Astrocyte (in vitro differentiated cells and primary cell): ENCODE measurements around the gene WIZ. TPM values are rescaled to one million over a fixed set of nuclear protein-coding genes. Genes with fewer than 3 reads are reported as not detected.
A peak's percentile ranks its signal among the peaks of the same experiment; 100 is the strongest.

ENCODE experiments used
- DNase-seq: peaks from one replicate; pipeline ENCODE4 v3.0.0-alpha.2; 2010; ENCODE audit warnings: low read depth
- FAIRE-seq: peaks from 2 replicates; lab custom pipeline; 2011; peaks lifted over from hg19 to GRCh38; lab: Jason Lieb, UNC
- H2AFZ ChIP-seq: 2 replicates; pipeline ENCODE4 v1.6.0; 2012; ENCODE audit warnings: low read depth, low read length, inconsistent platforms
- H3K27ac ChIP-seq: 2 replicates; pipeline ENCODE4 v1.5.1; 2011; ENCODE audit warnings: low read depth, low read length, inconsistent platforms
- H3K27me3 ChIP-seq: 2 replicates; pipeline ENCODE4 v1.6.0; 2011; ENCODE audit warnings: low read length, inconsistent platforms; ENCODE audit not compliant: insufficient read depth
- H3K36me3 ChIP-seq: 2 replicates; pipeline ENCODE4 v1.5.1; 2011; ENCODE audit warnings: low read length, inconsistent platforms; ENCODE audit not compliant: insufficient read depth
- H3K4me1 ChIP-seq: 2 replicates; pipeline ENCODE4 v1.5.1; 2011; ENCODE audit warnings: low read length, inconsistent platforms; ENCODE audit not compliant: insufficient read depth
- H3K4me2 ChIP-seq: 2 replicates; pipeline ENCODE4 v1.6.0; 2012; ENCODE audit warnings: low read length, inconsistent platforms
- H3K4me3 ChIP-seq: 2 replicates; pipeline ENCODE4 v1.5.1; 2011; ENCODE audit warnings: low read depth, mild to moderate bottlenecking, low read length, inconsistent platforms; ENCODE audit not compliant: insufficient read depth
- H3K79me2 ChIP-seq: 2 replicates; pipeline ENCODE4 v1.6.0; 2012; ENCODE audit warnings: mild to moderate bottlenecking, low read length, inconsistent platforms; ENCODE audit not compliant: insufficient read depth
- H3K9ac ChIP-seq: 2 replicates; pipeline ENCODE4 v1.6.0; 2012; ENCODE audit warnings: mild to moderate bottlenecking, low read length, inconsistent platforms
- H3K9me3 ChIP-seq: 2 replicates; pipeline ENCODE4 v1.5.1; 2012; ENCODE audit warnings: low read depth, mild to moderate bottlenecking, low read length, inconsistent platforms; ENCODE audit not compliant: insufficient read depth
- H4K20me1 ChIP-seq: 2 replicates; pipeline ENCODE4 v1.6.0; 2012; ENCODE audit warnings: low read length, inconsistent platforms; ENCODE audit not compliant: insufficient read depth
- H3K27ac Mint-ChIP-seq: one replicate; pipeline ENCODE4 v1.8.0; 2021; ENCODE audit warnings: mild to moderate bottlenecking, mixed read lengths; ENCODE audit not compliant: unreplicated experiment
- H3K27me3 Mint-ChIP-seq: one replicate; pipeline ENCODE4 v1.8.0; 2021; ENCODE audit warnings: low read depth, mixed read lengths; ENCODE audit not compliant: unreplicated experiment
- H3K36me3 Mint-ChIP-seq: one replicate; pipeline ENCODE4 v1.8.0; 2021; ENCODE audit warnings: low read depth, mixed read lengths; ENCODE audit not compliant: unreplicated experiment
- H3K4me1 Mint-ChIP-seq: one replicate; pipeline ENCODE4 v1.8.0; 2021; ENCODE audit warnings: low read depth, mixed read lengths; ENCODE audit not compliant: unreplicated experiment
- H3K4me3 Mint-ChIP-seq: one replicate; pipeline ENCODE4 v1.8.0; 2021; ENCODE audit warnings: mild to moderate bottlenecking, moderate library complexity, mixed read lengths; ENCODE audit not compliant: unreplicated experiment
- H3K9me3 Mint-ChIP-seq: one replicate; pipeline ENCODE4 v1.8.0; 2021; ENCODE audit warnings: mild to moderate bottlenecking, mixed read lengths; ENCODE audit not compliant: unreplicated experiment
- EZH2 ChIP-seq: IDR thresholded peaks from 2 replicates; pipeline ENCODE4 v1.6.1; 2012; ENCODE audit warnings: mild to moderate bottlenecking, low read length, inconsistent platforms; ENCODE audit not compliant: insufficient read depth
- total RNA-seq: library from RNA; stranded (reverse); gene quantifications from 2 replicates; pipeline ENCODE4 v1.2.1, GENCODE V29; 2021
- TF ChIP-seq, protein P1 (sequence below): IDR thresholded peaks from 2 replicates; pipeline ENCODE4 v1.5.1; 2011; ENCODE audit warnings: low read depth, mild to moderate bottlenecking, inconsistent platforms, low read length, moderate library complexity; ENCODE audit not compliant: insufficient read depth

WIZ gene
- total RNA-seq, 1 donor from 2014 or later = 43.8 TPM

- peaks cover 39% of the 10 kb centered on the region for H3K79me2 ChIP-seq
- Mint-ChIP-seq H3K36me3 (no peaks in the 10 kb centered on the region), H3K4me1 (peaks cover 21% of the 10 kb centered on the region), H3K9me3 (no peaks in the 10 kb centered on the region), H3K27ac (no peak overlapping the region), H3K27me3 (no peaks in the 10 kb centered on the region), H3K4me3 (peak overlapping the region; percentile 29)
- H3K27ac ChIP-seq = no peak overlapping the region
- FAIRE-seq (no peak), DNase-seq (no peak)
- no peak overlapping the region for H3K9ac ChIP-seq
- H4K20me1 ChIP-seq = peaks cover 28% of the 10 kb centered on the region
- no peak for TF ChIP-seq EZH2
- TF ChIP-seq, protein P1, sequence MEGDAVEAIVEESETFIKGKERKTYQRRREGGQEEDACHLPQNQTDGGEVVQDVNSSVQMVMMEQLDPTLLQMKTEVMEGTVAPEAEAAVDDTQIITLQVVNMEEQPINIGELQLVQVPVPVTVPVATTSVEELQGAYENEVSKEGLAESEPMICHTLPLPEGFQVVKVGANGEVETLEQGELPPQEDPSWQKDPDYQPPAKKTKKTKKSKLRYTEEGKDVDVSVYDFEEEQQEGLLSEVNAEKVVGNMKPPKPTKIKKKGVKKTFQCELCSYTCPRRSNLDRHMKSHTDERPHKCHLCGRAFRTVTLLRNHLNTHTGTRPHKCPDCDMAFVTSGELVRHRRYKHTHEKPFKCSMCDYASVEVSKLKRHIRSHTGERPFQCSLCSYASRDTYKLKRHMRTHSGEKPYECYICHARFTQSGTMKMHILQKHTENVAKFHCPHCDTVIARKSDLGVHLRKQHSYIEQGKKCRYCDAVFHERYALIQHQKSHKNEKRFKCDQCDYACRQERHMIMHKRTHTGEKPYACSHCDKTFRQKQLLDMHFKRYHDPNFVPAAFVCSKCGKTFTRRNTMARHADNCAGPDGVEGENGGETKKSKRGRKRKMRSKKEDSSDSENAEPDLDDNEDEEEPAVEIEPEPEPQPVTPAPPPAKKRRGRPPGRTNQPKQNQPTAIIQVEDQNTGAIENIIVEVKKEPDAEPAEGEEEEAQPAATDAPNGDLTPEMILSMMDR = no peak
- H3K4me1 ChIP-seq = peaks cover 18% of the 10 kb centered on the region
- no peak overlapping the region for H2AFZ ChIP-seq
- no peak overlapping the region for H3K4me2 ChIP-seq
- no peaks in the 10 kb centered on the region for H3K27me3 ChIP-seq
- no peak overlapping the region for H3K4me3 ChIP-seq
- no peaks in the 10 kb centered on the region for H3K9me3 ChIP-seq
- H3K36me3 ChIP-seq = peaks cover 3% of the 10 kb centered on the region
Observed at GRCh38 chr19:15381429-15381828, 68.3 kb downstream of the WIZ start.

DNA sequence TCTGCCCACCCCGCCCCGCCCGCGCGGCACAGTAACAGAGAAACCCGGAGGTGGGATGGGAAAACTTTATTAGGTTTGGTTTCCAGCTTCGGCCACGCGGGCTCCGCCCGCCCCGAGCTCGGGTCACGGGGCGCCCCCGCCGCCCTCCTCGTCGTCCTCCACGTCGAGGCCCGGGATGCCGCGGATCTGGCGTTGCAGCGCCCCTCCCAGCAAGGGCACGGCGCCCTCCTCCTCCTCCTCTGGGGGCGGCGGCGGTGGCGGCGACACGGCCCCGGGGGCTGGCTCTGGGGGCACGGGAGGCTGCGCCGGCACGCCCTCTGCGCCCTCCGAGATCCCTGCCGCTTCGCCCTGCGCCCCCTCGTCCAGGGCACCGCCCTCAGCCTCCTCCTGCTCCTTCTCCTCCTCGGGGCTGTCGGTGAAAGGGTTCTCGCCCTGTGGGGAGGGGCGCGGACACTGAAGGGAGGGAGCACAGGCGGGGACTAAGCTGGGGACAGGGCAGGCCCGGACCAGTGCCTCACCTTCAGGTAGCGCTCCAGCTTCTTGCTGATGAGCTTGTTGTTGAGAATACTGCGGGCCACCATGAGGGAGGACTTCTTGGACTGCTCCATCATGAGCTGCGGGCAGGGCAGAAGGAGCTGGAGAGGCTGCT lies 69.6 kb downstream of the WIZ start:
- Histone ChIP-seq H4K20me1 (peaks cover 34% of the 10 kb centered on the region), H3K27me3 (no peaks in the 10 kb centered on the region), H3K9ac (peak overlapping the region; percentile 83), H3K4me2 (peak overlapping the region; percentile 96), H3K9me3 (no peaks in the 10 kb centered on the region), H3K79me2 (peaks cover 47% of the 10 kb centered on the region), H3K4me1 (peaks cover 19% of the 10 kb centered on the region), H2AFZ (peak overlapping the region; percentile 62), H3K4me3 (peak overlapping the region; percentile 61), H3K27ac (peak overlapping the region; percentile 98), H3K36me3 (peaks cover 3% of the 10 kb centered on the region)
- no peaks in the 10 kb centered on the region for H3K36me3 Mint-ChIP-seq
- FAIRE-seq (no peak), DNase-seq (peak; percentile 22)
- no peaks in the 10 kb centered on the region for H3K9me3 Mint-ChIP-seq
- peak overlapping the region; percentile 81 for H3K4me3 Mint-ChIP-seq
- no peaks in the 10 kb centered on the region for H3K27me3 Mint-ChIP-seq
- TF ChIP-seq EZH2 = no peak
- TF ChIP-seq, protein P1 = no peak
- H3K27ac Mint-ChIP-seq = peak overlapping the region; percentile 95
- H3K4me1 Mint-ChIP-seq = peaks cover 22% of the 10 kb centered on the region
